H1 (cell line): ENCODE measurements around the gene FSIP1. TPM values are rescaled to one million over a fixed set of nuclear protein-coding genes. Genes with fewer than 3 reads are reported as not detected.

ENCODE experiments used
- CEBPB ChIP-seq: IDR thresholded peaks from 2 replicates; pipeline ENCODE4 v1.6.1; 2012; ENCODE audit warnings: low read depth, low read length
- CHD2 ChIP-seq: IDR thresholded peaks from 2 replicates; pipeline ENCODE4 v1.6.1; 2012; ENCODE audit warnings: low read length, improper control_type of control experiment
- HDAC2 ChIP-seq, 2 experiments: fragments of 300-600 bp in 1 of 2; sonication (generic) in 1 of 2; IDR thresholded peaks; 2 replicates each; pipeline ENCODE4 v1.6.1; 2011 to 2012; ENCODE audit warnings: low read depth in 2 of 2, low read length in 2 of 2, mild to moderate bottlenecking in 2 of 2, moderate library complexity in 2 of 2, borderline replicate concordance in 1 of 2, inconsistent platforms in 1 of 2
- HDAC6 ChIP-seq: IDR thresholded peaks from one replicate; pipeline ENCODE4 v1.7.1; 2012; ENCODE audit warnings: low read depth, mild to moderate bottlenecking, inconsistent platforms, low read length, moderate library complexity
- JUND ChIP-seq: IDR thresholded peaks from 2 replicates; pipeline ENCODE4 v1.6.1; 2011; ENCODE audit warnings: mild to moderate bottlenecking, improper control_type of control experiment, low read length
- KDM1A ChIP-seq: fragments of 200-600, 300-600 bp; sonication (generic); IDR thresholded peaks from 2 replicates; pipeline ENCODE4 v1.7.1; 2016; ENCODE audit warnings: mild to moderate bottlenecking, low read length, borderline replicate concordance
- KDM4A ChIP-seq: IDR thresholded peaks from one replicate; pipeline ENCODE4 v1.7.1; 2012; ENCODE audit warnings: low read depth, mild to moderate bottlenecking, moderate library complexity, low read length, inconsistent platforms; ENCODE audit not compliant: severe bottlenecking
- SIN3A ChIP-seq, 2 experiments: IDR thresholded peaks in 1 of 2; conservative IDR thresholded peaks in 1 of 2; 2 replicates each; pipeline ENCODE4 v1.6.1; 2011 to 2012; ENCODE audit warnings: low read length in 2 of 2, improper control_type of control experiment in 1 of 2, low read depth in 1 of 2, mild to moderate bottlenecking in 1 of 2
- SP1 ChIP-seq: IDR thresholded peaks from 2 replicates; pipeline ENCODE4 v1.6.1; 2011; ENCODE audit warnings: low read depth, low read length
- SP2 ChIP-seq: IDR thresholded peaks from 2 replicates; pipeline ENCODE4 v1.6.1; 2012; ENCODE audit warnings: mild to moderate bottlenecking, low read length, inconsistent platforms
- SP4 ChIP-seq: IDR thresholded peaks from 2 replicates; pipeline ENCODE4 v1.6.1; 2012; ENCODE audit warnings: low read length, inconsistent platforms
- polyA plus RNA-seq, 7 experiments: library from polyadenylated mRNA; depleted of rRNA in 3 of 7; stranded (reverse) in 5 of 7; unstranded in 2 of 7; fragments of >200 nt in 5 of 7; fragments of 200-250 nt in 2 of 7; gene quantifications; 1 replicate in 5 of 7; 2 replicates in 1 of 7; 4 replicates in 1 of 7; pipeline versions ENCODE4 v1.2.1 to v1.2.3, GENCODE V29; 2011 to 2013; ENCODE audit warnings: missing spikeins in 2 of 7, mixed read lengths in 2 of 7
- total RNA-seq: library from RNA; stranded (reverse); fragmentation: NEBNext Ultra II Directional; extraction: Animal tissue kit (Norgen Biotek cat#: 25700); gene quantifications from 2 replicates; pipeline ENCODE4 v1.2.1, GENCODE V29; 2021
- TF ChIP-seq, protein P1 (sequence below): fragments of 300-600 bp; sonication (generic); IDR thresholded peaks from 2 replicates; pipeline ENCODE4 v1.7.1; 2012; ENCODE audit warnings: low read length, moderate library complexity, mild to moderate bottlenecking, inconsistent platforms; ENCODE audit not compliant: insufficient replicate concordance

FSIP1 gene
- total and polyA plus RNA-seq, 2 of the 8 experiments (the other 6 are each of a cell fraction or from before 2014, with no cell fraction given) = 0.18 to 1.3 TPM

DNA sequence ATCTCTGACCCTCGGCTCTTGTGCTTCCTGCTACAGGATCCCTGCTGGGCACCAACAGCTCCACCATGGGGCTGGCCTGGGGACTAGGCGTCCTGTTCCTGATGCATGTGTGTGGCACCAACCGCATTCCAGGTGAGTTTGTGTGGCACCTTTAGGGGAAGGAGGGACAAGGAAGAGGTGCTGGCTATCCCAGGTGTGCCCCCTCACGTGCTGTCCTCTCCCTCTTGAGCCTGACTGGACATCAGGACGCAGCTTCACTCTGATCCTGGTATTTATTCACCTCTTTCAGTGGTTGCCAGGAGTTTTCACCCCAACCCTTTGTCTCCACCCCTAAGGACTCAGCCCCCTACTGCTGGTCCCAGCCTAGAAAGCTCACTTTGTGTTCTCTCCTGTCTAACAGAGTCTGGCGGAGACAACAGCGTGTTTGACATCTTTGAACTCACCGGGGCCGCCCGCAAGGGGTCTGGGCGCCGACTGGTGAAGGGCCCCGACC, 200.8 kb downstream of the FSIP1 start (continued):
- TF ChIP-seq, protein P1, sequence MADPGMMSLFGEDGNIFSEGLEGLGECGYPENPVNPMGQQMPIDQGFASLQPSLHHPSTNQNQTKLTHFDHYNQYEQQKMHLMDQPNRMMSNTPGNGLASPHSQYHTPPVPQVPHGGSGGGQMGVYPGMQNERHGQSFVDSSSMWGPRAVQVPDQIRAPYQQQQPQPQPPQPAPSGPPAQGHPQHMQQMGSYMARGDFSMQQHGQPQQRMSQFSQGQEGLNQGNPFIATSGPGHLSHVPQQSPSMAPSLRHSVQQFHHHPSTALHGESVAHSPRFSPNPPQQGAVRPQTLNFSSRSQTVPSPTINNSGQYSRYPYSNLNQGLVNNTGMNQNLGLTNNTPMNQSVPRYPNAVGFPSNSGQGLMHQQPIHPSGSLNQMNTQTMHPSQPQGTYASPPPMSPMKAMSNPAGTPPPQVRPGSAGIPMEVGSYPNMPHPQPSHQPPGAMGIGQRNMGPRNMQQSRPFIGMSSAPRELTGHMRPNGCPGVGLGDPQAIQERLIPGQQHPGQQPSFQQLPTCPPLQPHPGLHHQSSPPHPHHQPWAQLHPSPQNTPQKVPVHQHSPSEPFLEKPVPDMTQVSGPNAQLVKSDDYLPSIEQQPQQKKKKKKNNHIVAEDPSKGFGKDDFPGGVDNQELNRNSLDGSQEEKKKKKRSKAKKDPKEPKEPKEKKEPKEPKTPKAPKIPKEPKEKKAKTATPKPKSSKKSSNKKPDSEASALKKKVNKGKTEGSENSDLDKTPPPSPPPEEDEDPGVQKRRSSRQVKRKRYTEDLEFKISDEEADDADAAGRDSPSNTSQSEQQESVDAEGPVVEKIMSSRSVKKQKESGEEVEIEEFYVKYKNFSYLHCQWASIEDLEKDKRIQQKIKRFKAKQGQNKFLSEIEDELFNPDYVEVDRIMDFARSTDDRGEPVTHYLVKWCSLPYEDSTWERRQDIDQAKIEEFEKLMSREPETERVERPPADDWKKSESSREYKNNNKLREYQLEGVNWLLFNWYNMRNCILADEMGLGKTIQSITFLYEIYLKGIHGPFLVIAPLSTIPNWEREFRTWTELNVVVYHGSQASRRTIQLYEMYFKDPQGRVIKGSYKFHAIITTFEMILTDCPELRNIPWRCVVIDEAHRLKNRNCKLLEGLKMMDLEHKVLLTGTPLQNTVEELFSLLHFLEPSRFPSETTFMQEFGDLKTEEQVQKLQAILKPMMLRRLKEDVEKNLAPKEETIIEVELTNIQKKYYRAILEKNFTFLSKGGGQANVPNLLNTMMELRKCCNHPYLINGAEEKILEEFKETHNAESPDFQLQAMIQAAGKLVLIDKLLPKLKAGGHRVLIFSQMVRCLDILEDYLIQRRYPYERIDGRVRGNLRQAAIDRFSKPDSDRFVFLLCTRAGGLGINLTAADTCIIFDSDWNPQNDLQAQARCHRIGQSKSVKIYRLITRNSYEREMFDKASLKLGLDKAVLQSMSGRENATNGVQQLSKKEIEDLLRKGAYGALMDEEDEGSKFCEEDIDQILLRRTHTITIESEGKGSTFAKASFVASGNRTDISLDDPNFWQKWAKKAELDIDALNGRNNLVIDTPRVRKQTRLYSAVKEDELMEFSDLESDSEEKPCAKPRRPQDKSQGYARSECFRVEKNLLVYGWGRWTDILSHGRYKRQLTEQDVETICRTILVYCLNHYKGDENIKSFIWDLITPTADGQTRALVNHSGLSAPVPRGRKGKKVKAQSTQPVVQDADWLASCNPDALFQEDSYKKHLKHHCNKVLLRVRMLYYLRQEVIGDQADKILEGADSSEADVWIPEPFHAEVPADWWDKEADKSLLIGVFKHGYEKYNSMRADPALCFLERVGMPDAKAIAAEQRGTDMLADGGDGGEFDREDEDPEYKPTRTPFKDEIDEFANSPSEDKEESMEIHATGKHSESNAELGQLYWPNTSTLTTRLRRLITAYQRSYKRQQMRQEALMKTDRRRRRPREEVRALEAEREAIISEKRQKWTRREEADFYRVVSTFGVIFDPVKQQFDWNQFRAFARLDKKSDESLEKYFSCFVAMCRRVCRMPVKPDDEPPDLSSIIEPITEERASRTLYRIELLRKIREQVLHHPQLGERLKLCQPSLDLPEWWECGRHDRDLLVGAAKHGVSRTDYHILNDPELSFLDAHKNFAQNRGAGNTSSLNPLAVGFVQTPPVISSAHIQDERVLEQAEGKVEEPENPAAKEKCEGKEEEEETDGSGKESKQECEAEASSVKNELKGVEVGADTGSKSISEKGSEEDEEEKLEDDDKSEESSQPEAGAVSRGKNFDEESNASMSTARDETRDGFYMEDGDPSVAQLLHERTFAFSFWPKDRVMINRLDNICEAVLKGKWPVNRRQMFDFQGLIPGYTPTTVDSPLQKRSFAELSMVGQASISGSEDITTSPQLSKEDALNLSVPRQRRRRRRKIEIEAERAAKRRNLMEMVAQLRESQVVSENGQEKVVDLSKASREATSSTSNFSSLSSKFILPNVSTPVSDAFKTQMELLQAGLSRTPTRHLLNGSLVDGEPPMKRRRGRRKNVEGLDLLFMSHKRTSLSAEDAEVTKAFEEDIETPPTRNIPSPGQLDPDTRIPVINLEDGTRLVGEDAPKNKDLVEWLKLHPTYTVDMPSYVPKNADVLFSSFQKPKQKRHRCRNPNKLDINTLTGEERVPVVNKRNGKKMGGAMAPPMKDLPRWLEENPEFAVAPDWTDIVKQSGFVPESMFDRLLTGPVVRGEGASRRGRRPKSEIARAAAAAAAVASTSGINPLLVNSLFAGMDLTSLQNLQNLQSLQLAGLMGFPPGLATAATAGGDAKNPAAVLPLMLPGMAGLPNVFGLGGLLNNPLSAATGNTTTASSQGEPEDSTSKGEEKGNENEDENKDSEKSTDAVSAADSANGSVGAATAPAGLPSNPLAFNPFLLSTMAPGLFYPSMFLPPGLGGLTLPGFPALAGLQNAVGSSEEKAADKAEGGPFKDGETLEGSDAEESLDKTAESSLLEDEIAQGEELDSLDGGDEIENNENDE = no peak
- TF ChIP-seq SIN3A (conservative IDR thresholded peaks at IDR 0.05 in 1 of 2, IDR thresholded peaks at IDR 0.05 in 1 of 2; ENCODE audit: low read depth in 1 of 2, low read length in 2 of 2) (no peak; a peak in 1 of 4 replicates), JUND (no peak), KDM1A (no peak), CHD2 (no peak), HDAC6 (no peak), HDAC2 (IDR thresholded peaks at IDR 0.05; ENCODE audit: borderline replicate concordance in 1 of 2, low read depth in 2 of 2, low read length in 2 of 2) (no peak), KDM4A (no peak), SP2 (no peak), CEBPB (no peak), SP1 (no peak), SP4 (no peak)
